OCI-LY7 (cell line): Measurements from ENCODE around the gene TRRAP.

Source experiments
- CTCF ChIP-seq: fragments of 200-600 bp; sonication (generic); conservative IDR thresholded peaks from 2 replicates; pipeline ENCODE4 v1.5.1; 2014; ENCODE audit warnings: mild to moderate bottlenecking, antibody characterized with exemption, low read length, moderate library complexity, mixed read lengths
- EZH2phosphoT487 ChIP-seq: fragments of 200-600 bp; sonication (generic); IDR thresholded peaks from 2 replicates; pipeline ENCODE4 v1.6.1; 2018; ENCODE audit warnings: low read depth, borderline replicate concordance, mild to moderate bottlenecking, mixed run types, antibody characterized with exemption, low read length, moderate library complexity, mixed read lengths

- TF ChIP-seq CTCF (no peak), EZH2phosphoT487 (no peak)
Measured at GRCh38 chr7:98957766-98958165, 79.4 kb downstream of the TRRAP start.
